Measurements from ENCODE around the gene IER3.
A peak's percentile ranks its signal among the peaks of the same experiment; 100 is the strongest.

Gene IER3

GRCh38 chr6:30744054-30744805, at the start of gene IER3:
TSS of gene IER3 (minus strand) at chr6:30744547. CDS start at chr6:30744518, 29 bp downstream.
- in situ Hi-C loops (cut with MboI; ENCODE audit: low sequenced_read_pairs), result loop anchor here (10.0 kb wide), 1 partner anchor 331 kb away; no protein-coding TSS in a partner anchor
- peaks cover 10% of the 10 kb centered on the region for H3K4me1 ChIP-seq
- H3K9me3 ChIP-seq, result no peaks in the 10 kb centered on the region
- peak within 1 kb of the TSS; percentile 78 for H3K4me3 ChIP-seq
- peaks cover 21% of the 10 kb centered on the region for H3K36me3 ChIP-seq (replicated peaks)
- no peaks in the 10 kb centered on the region for H3K27me3 ChIP-seq (ENCODE audit: low read depth)
- DNase-seq (ENCODE audit: low spot score in 2 of 2), result peak; percentile 84 to 89

GRCh38 chr6:30793521-30794194, 49.3 kb upstream of the IER3 start:
- no peak for DNase-seq (ENCODE audit: low spot score in 2 of 2)
- in situ Hi-C loops (cut with MboI; ENCODE audit: low sequenced_read_pairs), result no loop called here

GRCh38 chr6:30792786-30793185, 48.4 kb upstream of the IER3 start:
- H3K27me3 ChIP-seq (ENCODE audit: low read depth), result no peaks in the 10 kb centered on the region
- no peaks in the 10 kb centered on the region for H3K36me3 ChIP-seq (replicated peaks)
- in situ Hi-C loops (cut with MboI; ENCODE audit: low sequenced_read_pairs), result no loop called here
- H3K9me3 ChIP-seq, result no peaks in the 10 kb centered on the region; the same call in 1 of the 2 replicates
- H3K4me3 ChIP-seq, result no peak overlapping the region
- no peaks in the 10 kb centered on the region for H3K4me1 ChIP-seq
- DNase-seq (ENCODE audit: low spot score in 2 of 2), result no peak

More at GRCh38 chr6:30793521-30794194, 49.3 kb upstream of the IER3 start:
- Histone ChIP-seq H3K4me3 (no peak overlapping the region), H3K36me3 (replicated peaks) (no peaks in the 10 kb centered on the region), H3K9me3 (no peaks in the 10 kb centered on the region; the same call in 1 of the 2 replicates), H3K4me1 (no peaks in the 10 kb centered on the region), H3K27me3 (ENCODE audit: low read depth) (no peaks in the 10 kb centered on the region)

- no peaks in the 10 kb centered on the region for H3K4me1 ChIP-seq
- in situ Hi-C loops (cut with MboI; ENCODE audit: low sequenced_read_pairs), result no loop called here
- no peaks in the 10 kb centered on the region for H3K36me3 ChIP-seq (replicated peaks)
- DNase-seq (ENCODE audit: low spot score in 2 of 2), result no peak
- no peak overlapping the region for H3K4me3 ChIP-seq
- no peaks in the 10 kb centered on the region for H3K27me3 ChIP-seq (ENCODE audit: low read depth)
- no peaks in the 10 kb centered on the region for H3K9me3 ChIP-seq
These were observed 46.5 kb upstream of the IER3 start for GRCh38 chr6:30790724-30791383.

GRCh38 chr6:30789606-30790005, 45.3 kb upstream of the IER3 start:
- Histone ChIP-seq H3K4me1 (no peaks in the 10 kb centered on the region), H3K36me3 (replicated peaks) (no peaks in the 10 kb centered on the region), H3K27me3 (ENCODE audit: low read depth) (no peaks in the 10 kb centered on the region), H3K9me3 (no peaks in the 10 kb centered on the region), H3K4me3 (no peak overlapping the region)
- in situ Hi-C loops (cut with MboI; ENCODE audit: low sequenced_read_pairs), result no loop called here
- no peak for DNase-seq (ENCODE audit: low spot score in 2 of 2)

GRCh38 chr6:30787954-30788353, 43.6 kb upstream of the IER3 start:
- no peak for DNase-seq (ENCODE audit: low spot score in 2 of 2)
- Histone ChIP-seq H3K9me3 (no peaks in the 10 kb centered on the region), H3K27me3 (ENCODE audit: low read depth) (no peaks in the 10 kb centered on the region), H3K4me3 (no peak overlapping the region), H3K4me1 (no peaks in the 10 kb centered on the region), H3K36me3 (replicated peaks) (no peaks in the 10 kb centered on the region)
- in situ Hi-C loops (cut with MboI; ENCODE audit: low sequenced_read_pairs), result no loop called here

GRCh38 chr6:30782425-30783014, 38.2 kb upstream of the IER3 start:
- Histone ChIP-seq H3K9me3 (no peaks in the 10 kb centered on the region), H3K4me1 (peaks cover 3% of the 10 kb centered on the region; the same call in 1 of the 2 replicates), H3K36me3 (replicated peaks) (no peaks in the 10 kb centered on the region), H3K4me3 (no peak overlapping the region), H3K27me3 (ENCODE audit: low read depth) (no peaks in the 10 kb centered on the region)
- in situ Hi-C loops (cut with MboI; ENCODE audit: low sequenced_read_pairs), result no loop called here
- DNase-seq (ENCODE audit: low spot score in 2 of 2), result no peak

GRCh38 chr6:30781743-30782424, 37.5 kb upstream of the IER3 start:
- Histone ChIP-seq H3K9me3 (no peaks in the 10 kb centered on the region), H3K4me3 (no peak overlapping the region), H3K4me1 (peaks cover 3% of the 10 kb centered on the region; the same call in 1 of the 2 replicates), H3K36me3 (replicated peaks) (no peaks in the 10 kb centered on the region), H3K27me3 (ENCODE audit: low read depth) (no peaks in the 10 kb centered on the region)
- in situ Hi-C loops (cut with MboI; ENCODE audit: low sequenced_read_pairs), result no loop called here
- peak in 1 of 2 experiments; percentile 79 for DNase-seq (ENCODE audit: low spot score in 2 of 2)

- Histone ChIP-seq H3K4me3 (no peak overlapping the region), H3K9me3 (no peaks in the 10 kb centered on the region), H3K27me3 (ENCODE audit: low read depth) (no peaks in the 10 kb centered on the region), H3K4me1 (peaks cover 3% of the 10 kb centered on the region; the same call in 1 of the 2 replicates), H3K36me3 (replicated peaks) (no peaks in the 10 kb centered on the region)
- no peak for DNase-seq (ENCODE audit: low spot score in 2 of 2)
- in situ Hi-C loops (cut with MboI; ENCODE audit: low sequenced_read_pairs), result no loop called here
These were observed 37.0 kb upstream of the IER3 start for GRCh38 chr6:30781395-30781742.

- no peak overlapping the region for H3K4me3 ChIP-seq
These were observed 36.2 kb upstream of the IER3 start for GRCh38 chr6:30780642-30780920.

GRCh38 chr6:30779850-30780641, 35.7 kb upstream of the IER3 start:
- DNase-seq (ENCODE audit: low spot score in 2 of 2), result no peak
- Histone ChIP-seq H3K4me3 (no peak overlapping the region), H3K9me3 (no peaks in the 10 kb centered on the region), H3K36me3 (replicated peaks) (no peaks in the 10 kb centered on the region), H3K4me1 (peaks cover 3% of the 10 kb centered on the region; the same call in 1 of the 2 replicates), H3K27me3 (ENCODE audit: low read depth) (no peaks in the 10 kb centered on the region)
- in situ Hi-C loops (cut with MboI; ENCODE audit: low sequenced_read_pairs), result no loop called here

More at GRCh38 chr6:30780642-30780920, 36.2 kb upstream of the IER3 start:
- in situ Hi-C loops (cut with MboI; ENCODE audit: low sequenced_read_pairs), result no loop called here
- no peaks in the 10 kb centered on the region for H3K36me3 ChIP-seq (replicated peaks)
- H3K27me3 ChIP-seq (ENCODE audit: low read depth), result no peaks in the 10 kb centered on the region
- no peak for DNase-seq (ENCODE audit: low spot score in 2 of 2)
- peaks cover 3% of the 10 kb centered on the region; the same call in 1 of the 2 replicates for H3K4me1 ChIP-seq
- no peaks in the 10 kb centered on the region for H3K9me3 ChIP-seq

GRCh38 chr6:30778001-30778635, 33.8 kb upstream of the IER3 start:
- no peaks in the 10 kb centered on the region for H3K36me3 ChIP-seq (replicated peaks)
- DNase-seq (ENCODE audit: low spot score in 2 of 2), result no peak
- H3K4me3 ChIP-seq, result no peak overlapping the region
- H3K4me1 ChIP-seq, result peaks cover 3% of the 10 kb centered on the region; the same call in 1 of the 2 replicates
- in situ Hi-C loops (cut with MboI; ENCODE audit: low sequenced_read_pairs), result no loop called here
- H3K27me3 ChIP-seq (ENCODE audit: low read depth), result no peaks in the 10 kb centered on the region
- no peaks in the 10 kb centered on the region for H3K9me3 ChIP-seq
